H1 (cell line): Measurements from ENCODE around the gene S100A10. TPM values are rescaled to one million over a fixed set of nuclear protein-coding genes. Genes with fewer than 3 reads are reported as not detected.

Source experiments
- JUND ChIP-seq: IDR thresholded peaks from 2 replicates; pipeline ENCODE4 v1.6.1; 2011; ENCODE audit warnings: mild to moderate bottlenecking, improper control_type of control experiment, low read length
- PHF8 ChIP-seq: fragments of 200-600 bp; sonication (generic); conservative IDR thresholded peaks from 2 replicates; pipeline ENCODE4 v1.7.1; 2012; ENCODE audit warnings: low read depth, mild to moderate bottlenecking, inconsistent platforms, low read length, moderate library complexity
- RBBP5 ChIP-seq: IDR thresholded peaks from 2 replicates; pipeline ENCODE4 v1.7.1; 2012; ENCODE audit warnings: low read depth, mild to moderate bottlenecking, inconsistent platforms, low read length, moderate library complexity, borderline replicate concordance
- SAP30 ChIP-seq: fragments of 300-600 bp; sonication (generic); IDR thresholded peaks from 2 replicates; pipeline ENCODE4 v1.7.1; 2012; ENCODE audit warnings: low read length, moderate library complexity, mild to moderate bottlenecking, inconsistent platforms; ENCODE audit not compliant: insufficient read depth, insufficient replicate concordance
- SIN3A ChIP-seq, 2 experiments: IDR thresholded peaks in 1 of 2; conservative IDR thresholded peaks in 1 of 2; 2 replicates each; pipeline ENCODE4 v1.6.1; 2011 to 2012; ENCODE audit warnings: low read length in 2 of 2, improper control_type of control experiment in 1 of 2, low read depth in 1 of 2, mild to moderate bottlenecking in 1 of 2
- TEAD4 ChIP-seq: IDR thresholded peaks from 2 replicates; pipeline ENCODE4 v1.6.1; 2012; ENCODE audit warnings: low read depth, low read length, inconsistent platforms, mixed read lengths
- polyA plus RNA-seq, 7 experiments: library from polyadenylated mRNA; depleted of rRNA in 3 of 7; stranded (reverse) in 5 of 7; unstranded in 2 of 7; fragments of >200 nt in 5 of 7; fragments of 200-250 nt in 2 of 7; gene quantifications; 1 replicate in 5 of 7; 2 replicates in 1 of 7; 4 replicates in 1 of 7; pipeline versions ENCODE4 v1.2.1 to v1.2.3, GENCODE V29; 2011 to 2013; ENCODE audit warnings: missing spikeins in 2 of 7, mixed read lengths in 2 of 7
- total RNA-seq: library from RNA; stranded (reverse); fragmentation: NEBNext Ultra II Directional; extraction: Animal tissue kit (Norgen Biotek cat#: 25700); gene quantifications from 2 replicates; pipeline ENCODE4 v1.2.1, GENCODE V29; 2021

The S100A10 gene
- total and polyA plus RNA-seq, 2 of the 8 experiments (the other 6 are each of a cell fraction or from before 2014, with no cell fraction given), result 23.9 to 231 TPM

DNA sequence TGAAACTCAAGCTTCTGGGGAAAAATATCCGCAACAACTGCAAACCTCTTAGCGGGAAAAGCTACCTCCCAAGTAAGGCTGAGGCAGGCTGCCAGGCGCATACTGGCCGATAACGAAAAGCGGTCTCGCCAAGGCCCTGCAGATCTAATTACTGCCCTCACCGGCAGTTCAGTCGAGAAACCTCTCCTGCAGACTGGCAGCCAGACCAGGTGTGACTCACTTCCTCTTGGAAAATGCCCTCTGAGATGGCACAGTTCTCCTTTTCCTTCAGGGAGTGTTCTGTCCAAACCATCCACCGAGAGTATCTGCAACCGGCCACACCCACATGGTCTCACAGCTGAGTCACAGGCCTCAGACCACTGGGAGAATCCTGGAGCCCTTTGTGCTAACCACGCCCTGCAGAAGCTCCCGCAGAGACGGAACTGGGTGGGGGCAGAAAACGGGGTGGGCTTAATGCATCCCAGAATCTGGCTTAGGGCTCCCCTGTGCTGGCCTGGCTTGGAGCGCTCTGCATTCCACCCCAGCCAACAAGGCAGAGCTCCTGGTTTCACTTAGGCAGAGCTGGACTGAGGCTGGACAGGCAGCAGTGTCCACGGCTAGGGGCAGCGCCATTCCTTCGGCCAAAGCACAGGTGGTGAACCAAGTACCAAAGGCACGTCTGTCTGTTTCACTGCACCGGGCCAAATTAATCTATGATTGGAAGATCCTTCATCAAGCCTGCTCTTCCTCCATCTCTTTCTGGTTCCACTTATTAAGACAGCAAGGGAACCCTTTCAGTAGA is 1.2 kb downstream of the S100A10 start (continued):
- TF ChIP-seq TEAD4 (0 out of 2 replicates have a peak, but pooled peaks have one; percentile 16), SAP30 (no peak), JUND (peak; percentile 46; the same call in 1 of the 2 replicates), SIN3A (conservative IDR thresholded peaks at IDR 0.05 in 1 of 2, IDR thresholded peaks at IDR 0.05 in 1 of 2; ENCODE audit: low read depth in 1 of 2, low read length in 2 of 2) (0 out of 4 replicates have a peak, but pooled peaks of 1 of the 2 experiments have one; percentile 33), RBBP5 (peak; percentile 76), PHF8 (0 out of 2 replicates have a peak, but pooled peaks have one; percentile 15)
